Panc1 (cell line): ENCODE results near the gene KCNN2. TPM values are rescaled to one million over a fixed set of nuclear protein-coding genes. Genes with fewer than 3 reads are reported as not detected.

Source experiments
- ATAC-seq: fragments of 200-7000 bp; cut with Tn5 transposase; 2 replicates; pipeline ENCODE4 v1.9.1; 2020; ENCODE audit warnings: mild to moderate bottlenecking, moderate library complexity
- BruUV-seq: library from RNA; stranded (reverse); fragments of 400-500 nt; replicated peaks from 2 replicates; lab custom pipeline; 2021; lab: Mats Ljungman, UMichigan
- CTCF ChIA-PET: fragments of 300-600 bp; sonication (Branson Sonifier 250); formaldehyde crosslinking; loops from one replicate; lab custom pipeline; 2022; ENCODE audit warnings: antibody characterized with exemption; lab: Charles Lee
- POLR2A ChIA-PET: fragments of 300-600 bp; sonication (Branson Sonifier 250); formaldehyde crosslinking; loops from one replicate; lab custom pipeline; 2022; ENCODE audit warnings: antibody characterized with exemption; lab: Charles Lee
- DNase-seq: peaks from one replicate; pipeline ENCODE4 v3.0.0-alpha.2; 2010; ENCODE audit warnings: low read depth, low spot score
- H3K27ac ChIP-seq: 2 replicates; pipeline ENCODE4 v1.5.1; 2011; ENCODE audit warnings: mild to moderate bottlenecking, low read length, inconsistent platforms
- H3K27me3 ChIP-seq: fragments of 200-500 bp; sonication (Bioruptor generic); 2 replicates; pipeline ENCODE4 v1.6.0; 2014; ENCODE audit warnings: low read length, inconsistent platforms; ENCODE audit not compliant: control insufficient read depth, insufficient read depth
- H3K36me3 ChIP-seq: fragments of 200-500 bp; sonication (Bioruptor generic); 2 replicates; pipeline ENCODE4 v1.5.1; 2014; ENCODE audit warnings: inconsistent platforms, mild to moderate bottlenecking, low read length, moderate library complexity; ENCODE audit not compliant: control insufficient read depth, insufficient read depth
- H3K4me1 ChIP-seq: 2 replicates; pipeline ENCODE4 v1.5.1; 2011; ENCODE audit warnings: inconsistent platforms, mild to moderate bottlenecking, low read length, moderate library complexity; ENCODE audit not compliant: control insufficient read depth, insufficient read depth
- H3K4me3 ChIP-seq, 2 experiments: 2 replicates each; pipeline ENCODE4 v1.5.1; 2011 to 2012; ENCODE audit warnings: low read depth in 2 of 2, low read length in 2 of 2, mild to moderate bottlenecking in 2 of 2, inconsistent platforms in 1 of 2, moderate library complexity in 1 of 2
- H3K9me3 ChIP-seq: fragments of 200-500 bp; sonication (Bioruptor generic); 2 replicates; pipeline ENCODE4 v1.5.1; 2014; ENCODE audit warnings: low read depth, mild to moderate bottlenecking, inconsistent platforms, low read length, moderate library complexity; ENCODE audit not compliant: control insufficient read depth, insufficient read depth
- CTCF ChIP-seq: fragments of 450-650 bp; IDR thresholded peaks from 2 replicates; pipeline ENCODE4 v1.5.1; 2017; ENCODE audit warnings: mild to moderate bottlenecking
- POLR2AphosphoS5 ChIP-seq: IDR thresholded peaks from 2 replicates; pipeline ENCODE4 v1.6.1; 2012; ENCODE audit warnings: mild to moderate bottlenecking, low read depth, low read length, moderate library complexity
- SIN3A ChIP-seq: IDR thresholded peaks from 2 replicates; pipeline ENCODE4 v1.6.1; 2012; ENCODE audit warnings: low read depth, mild to moderate bottlenecking, low read length, moderate library complexity, borderline replicate concordance; ENCODE audit not compliant: insufficient read depth
- TCF7L2 ChIP-seq: IDR thresholded peaks from 2 replicates; pipeline ENCODE4 v1.6.1; 2011; ENCODE audit warnings: mild to moderate bottlenecking, low read depth, low read length, inconsistent platforms
- in situ Hi-C: cut with HindIII; loops from 2 replicates; pipeline ENCODE4 v1.10.0; 2016; ENCODE audit warnings: low sequenced_read_pairs, low pct_unique_long_range_greater_than_20kb
- intact Hi-C: fragments of 100-400 bp; cut with micrococcal nuclease; formaldehyde crosslinking; loops from one replicate; pipeline ENCODE4 v1.10.0; 2022; ENCODE audit not compliant: unreplicated experiment
- total RNA-seq: library from RNA; stranded (reverse); gene quantifications from one replicate; pipeline ENCODE4 v1.2.1, GENCODE V29; 2021; ENCODE audit not compliant: unreplicated experiment
- TF ChIP-seq, protein P1 (sequence below), 2 experiments: IDR thresholded peaks; 2 replicates each; pipeline ENCODE4 v1.6.1; 2011 to 2012; ENCODE audit warnings: low read depth in 2 of 2, control low read depth in 1 of 2, low read length in 1 of 2, mild to moderate bottlenecking in 1 of 2, moderate library complexity in 1 of 2; ENCODE audit not compliant: insufficient read depth in 1 of 2

KCNN2 gene
- total RNA-seq, 1 experiment from 2014 or later: not detected

DNA sequence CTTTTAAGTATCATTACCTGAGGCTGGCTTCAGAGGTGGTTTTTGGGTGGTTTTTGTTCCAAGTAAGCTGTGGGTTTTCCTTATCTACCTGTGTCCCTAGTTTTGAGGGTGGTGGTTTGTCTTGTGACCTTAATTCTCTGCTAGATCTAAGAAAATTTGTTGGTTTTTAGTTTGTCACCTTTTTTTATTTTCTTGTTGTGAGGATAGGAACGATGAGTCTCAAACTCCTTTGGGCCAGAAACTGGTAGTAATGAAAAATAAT, 73.3 kb downstream of the KCNN2 start:
- no peaks in the 10 kb centered on the region for H3K36me3 ChIP-seq
- no peaks in the 10 kb centered on the region for H3K4me1 ChIP-seq
- CTCF ChIA-PET: no interaction called here
- H3K9me3 ChIP-seq: no peaks in the 10 kb centered on the region
- POLR2A ChIA-PET: no interaction called here
- DNase-seq (no peak), ATAC-seq (no peak)
- H3K27ac ChIP-seq: no peak overlapping the region
- H3K4me3 ChIP-seq: no peak overlapping the region
- intact Hi-C loops (no loop called here), in situ Hi-C loops (no loop called here)
- TF ChIP-seq POLR2AphosphoS5 (no peak), SIN3A (no peak), CTCF (no peak), TCF7L2 (no peak)
- TF ChIP-seq, protein P1, sequence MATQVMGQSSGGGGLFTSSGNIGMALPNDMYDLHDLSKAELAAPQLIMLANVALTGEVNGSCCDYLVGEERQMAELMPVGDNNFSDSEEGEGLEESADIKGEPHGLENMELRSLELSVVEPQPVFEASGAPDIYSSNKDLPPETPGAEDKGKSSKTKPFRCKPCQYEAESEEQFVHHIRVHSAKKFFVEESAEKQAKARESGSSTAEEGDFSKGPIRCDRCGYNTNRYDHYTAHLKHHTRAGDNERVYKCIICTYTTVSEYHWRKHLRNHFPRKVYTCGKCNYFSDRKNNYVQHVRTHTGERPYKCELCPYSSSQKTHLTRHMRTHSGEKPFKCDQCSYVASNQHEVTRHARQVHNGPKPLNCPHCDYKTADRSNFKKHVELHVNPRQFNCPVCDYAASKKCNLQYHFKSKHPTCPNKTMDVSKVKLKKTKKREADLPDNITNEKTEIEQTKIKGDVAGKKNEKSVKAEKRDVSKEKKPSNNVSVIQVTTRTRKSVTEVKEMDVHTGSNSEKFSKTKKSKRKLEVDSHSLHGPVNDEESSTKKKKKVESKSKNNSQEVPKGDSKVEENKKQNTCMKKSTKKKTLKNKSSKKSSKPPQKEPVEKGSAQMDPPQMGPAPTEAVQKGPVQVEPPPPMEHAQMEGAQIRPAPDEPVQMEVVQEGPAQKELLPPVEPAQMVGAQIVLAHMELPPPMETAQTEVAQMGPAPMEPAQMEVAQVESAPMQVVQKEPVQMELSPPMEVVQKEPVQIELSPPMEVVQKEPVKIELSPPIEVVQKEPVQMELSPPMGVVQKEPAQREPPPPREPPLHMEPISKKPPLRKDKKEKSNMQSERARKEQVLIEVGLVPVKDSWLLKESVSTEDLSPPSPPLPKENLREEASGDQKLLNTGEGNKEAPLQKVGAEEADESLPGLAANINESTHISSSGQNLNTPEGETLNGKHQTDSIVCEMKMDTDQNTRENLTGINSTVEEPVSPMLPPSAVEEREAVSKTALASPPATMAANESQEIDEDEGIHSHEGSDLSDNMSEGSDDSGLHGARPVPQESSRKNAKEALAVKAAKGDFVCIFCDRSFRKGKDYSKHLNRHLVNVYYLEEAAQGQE (IDR thresholded peaks at IDR 0.05; ENCODE audit: insufficient read depth in 1 of 2, low read depth in 2 of 2, low read length in 1 of 2): no peak
- no peaks in the 10 kb centered on the region for H3K27me3 ChIP-seq
- no TSS peak for BruUV-seq

GRCh38 chr5:114435885-114436299, 74.0 kb downstream of the KCNN2 start:
- no peaks in the 10 kb centered on the region for H3K27me3 ChIP-seq
- intact Hi-C loops: no loop called here
- H3K27ac ChIP-seq: no peak overlapping the region
- H3K36me3 ChIP-seq: no peaks in the 10 kb centered on the region
- DNase-seq (no peak), ATAC-seq (no peak)
- no peak for TF ChIP-seq CTCF
- TF ChIP-seq SIN3A: no peak
- TF ChIP-seq, protein P1 (IDR thresholded peaks at IDR 0.05; ENCODE audit: insufficient read depth in 1 of 2, low read depth in 2 of 2, low read length in 1 of 2): no peak
- TF ChIP-seq TCF7L2: no peak
- TF ChIP-seq POLR2AphosphoS5: no peak
- in situ Hi-C loops: no loop called here
- no peaks in the 10 kb centered on the region for H3K9me3 ChIP-seq
- H3K4me1 ChIP-seq: no peaks in the 10 kb centered on the region
- H3K4me3 ChIP-seq: no peak overlapping the region
- CTCF ChIA-PET: no interaction called here
- no TSS peak for BruUV-seq
- POLR2A ChIA-PET: no interaction called here
